Measurements from ENCODE around the gene RWDD2A.

Gene RWDD2A

GRCh38 chr6:83169511-83169910 lies 23.6 kb upstream of the RWDD2A start:
- TF ChIP-seq GLI2 (tag by site-specific recombination; IDR thresholded peaks at IDR 0.05; ENCODE audit: borderline replicate concordance, low read depth) (no peak), TRIM28 (IDR thresholded peaks at IDR 0.05; ENCODE audit: borderline replicate concordance, low read length) (no peak), ZSCAN5A (tag by site-specific recombination; IDR thresholded peaks at IDR 0.05) (no peak), EGR2 (tag by site-specific recombination; IDR thresholded peaks at IDR 0.05; ENCODE audit: low read depth) (no peak), ZFP3 (tag by site-specific recombination; IDR thresholded peaks at IDR 0.05; ENCODE audit: low read depth) (no peak), WT1 (tag by site-specific recombination; IDR thresholded peaks at IDR 0.05) (no peak), ZNF132 (tag by site-specific recombination; IDR thresholded peaks at IDR 0.05; ENCODE audit: borderline replicate concordance) (no peak), ZNF645 (tag by site-specific recombination; IDR thresholded peaks at IDR 0.05) (no peak)
- Histone ChIP-seq H3K4me1 (ENCODE audit: control insufficient read depth, insufficient read depth, low read length) (no peaks in the 10 kb centered on the region), H3K9me3 (ENCODE audit: control insufficient read depth, insufficient read depth, low read depth, low read length) (no peaks in the 10 kb centered on the region), H3K36me3 (ENCODE audit: control insufficient read depth in 2 of 2, insufficient read depth in 1 of 2, low read length in 2 of 2) (peaks cover 56 to 99% of the 10 kb centered on the region in 2 experiments), H3K4me3 (ENCODE audit: low read depth, low read length) (no peak overlapping the region), H3K27ac (ENCODE audit: extremely low read depth, low read depth, low read length) (no peak overlapping the region)
- POLR2A ChIA-PET: interaction anchor here (0.6 kb wide), 1 partner anchor 936 kb away, joined by 6 read pairs; no protein-coding TSS in a partner anchor
- CTCF ChIA-PET: interaction anchor here (0.7 to 1.3 kb wide), 2 partner anchors 345 to 364 kb away, joined by 3 to 4 read pairs; no protein-coding TSS in a partner anchor

GRCh38 chr6:83176246-83176645 lies 16.9 kb upstream of the RWDD2A start:
- POLR2A ChIA-PET: no interaction called here
- Histone ChIP-seq H3K4me3 (ENCODE audit: low read depth, low read length) (no peak overlapping the region), H3K27ac (ENCODE audit: extremely low read depth, low read depth, low read length) (no peak overlapping the region), H3K4me1 (ENCODE audit: control insufficient read depth, insufficient read depth, low read length) (no peaks in the 10 kb centered on the region), H3K9me3 (ENCODE audit: control insufficient read depth, insufficient read depth, low read depth, low read length) (no peaks in the 10 kb centered on the region), H3K36me3 (ENCODE audit: control insufficient read depth in 2 of 2, insufficient read depth in 1 of 2, low read length in 2 of 2) (peaks cover 61 to 95% of the 10 kb centered on the region in 2 experiments)
- CTCF ChIA-PET: interaction anchor here (0.6 to 1.0 kb wide), 3 partner anchors 40 to 714 kb away, joined by 3 to 4 read pairs (median 3); partner anchors contain the start of gene UBE3D
- TF ChIP-seq ZNF138 (tag by site-specific recombination; IDR thresholded peaks at IDR 0.05; ENCODE audit: borderline replicate concordance) (no peak), ZNF677 (tag by site-specific recombination; IDR thresholded peaks at IDR 0.05) (no peak), ZNF433 (tag by site-specific recombination; IDR thresholded peaks at IDR 0.05; ENCODE audit: low read depth) (no peak), ZNF704 (tag by site-specific recombination; IDR thresholded peaks at IDR 0.05) (no peak), ZNF621 (tag by site-specific recombination; IDR thresholded peaks at IDR 0.05) (no peak), ZNF311 (tag by site-specific recombination; IDR thresholded peaks at IDR 0.05; ENCODE audit: borderline replicate concordance) (no peak), KLF9 (tag by site-specific recombination; IDR thresholded peaks at IDR 0.05; ENCODE audit: low read depth) (no peak), ZNF596 (tag by site-specific recombination; IDR thresholded peaks at IDR 0.05) (no peak), GFI1B (tag by site-specific recombination; IDR thresholded peaks at IDR 0.05) (no peak), KLF7 (tag by site-specific recombination; IDR thresholded peaks at IDR 0.05; ENCODE audit: borderline replicate concordance) (no peak), TRIM28 (IDR thresholded peaks at IDR 0.05; ENCODE audit: borderline replicate concordance, low read length) (no peak)

GRCh38 chr6:83180426-83180950 lies 12.7 kb upstream of the RWDD2A start:
- no peak overlapping the region for H3K27ac ChIP-seq (ENCODE audit: extremely low read depth, low read depth, low read length)
- CTCF ChIA-PET: interaction anchor here (0.6 to 1.0 kb wide), 2 partner anchors 34 to 332 kb away, joined by 3 to 5 read pairs; partner anchors contain the start of gene PRSS35
- H3K9me3 ChIP-seq (ENCODE audit: control insufficient read depth, insufficient read depth, low read depth, low read length): no peaks in the 10 kb centered on the region
- POLR2A ChIA-PET: interaction anchor here (0.9 to 1.5 kb wide), 2 partner anchors 9 to 13 kb away, joined by 3 to 7 read pairs; partner anchors contain the start of genes PGM3 and RWDD2A
- no peak overlapping the region for H3K4me3 ChIP-seq (ENCODE audit: low read depth, low read length)
- H3K4me1 ChIP-seq (ENCODE audit: control insufficient read depth, insufficient read depth, low read length): no peaks in the 10 kb centered on the region
- H3K36me3 ChIP-seq (ENCODE audit: control insufficient read depth in 2 of 2, insufficient read depth in 1 of 2, low read length in 2 of 2): peaks cover 56 to 95% of the 10 kb centered on the region in 2 experiments
- TF ChIP-seq CTCF (tag by site-specific recombination; IDR thresholded peaks at IDR 0.05): no peak
- no peak for TF ChIP-seq ZNF768 (tag by site-specific recombination; IDR thresholded peaks at IDR 0.05)
- TF ChIP-seq GLI4 (tag by site-specific recombination; IDR thresholded peaks at IDR 0.05): no peak
- TF ChIP-seq ZNF16 (tag by site-specific recombination; IDR thresholded peaks at IDR 0.05; ENCODE audit: low read depth): no peak
- no peak for TF ChIP-seq REST (tag by site-specific recombination; IDR thresholded peaks at IDR 0.05)
